Ecto neural progenitor cell (in vitro differentiated cells): ENCODE measurements around the gene SKIDA1.

Experiments used
- DNase-seq: peaks from one replicate; pipeline ENCODE4 v3.0.0-alpha.2; 2018; ENCODE audit warnings: low spot score

SKIDA1 gene

GRCh38 chr10:21482821-21483220 lies 42.7 kb downstream of the SKIDA1 start:
- no peak for DNase-seq

GRCh38 chr10:21481407-21481806 lies 44.1 kb downstream of the SKIDA1 start:
- DNase-seq = no peak

GRCh38 chr10:21479570-21480315 lies 45.7 kb downstream of the SKIDA1 start:
- no peak for DNase-seq

- no peak for DNase-seq
Measured at GRCh38 chr10:21475393-21475792, 50.1 kb downstream of the SKIDA1 start.

- no peak for DNase-seq
Measured at GRCh38 chr10:21473541-21473940, 51.9 kb downstream of the SKIDA1 start.

GRCh38 chr10:21473135-21473534 lies 52.3 kb downstream of the SKIDA1 start:
- no peak for DNase-seq

GRCh38 chr10:21468086-21468485 lies 57.4 kb downstream of the SKIDA1 start:
- DNase-seq = no peak

- DNase-seq = no peak
Measured at GRCh38 chr10:21467633-21468032, 57.8 kb downstream of the SKIDA1 start.

GRCh38 chr10:21464134-21464533 lies 61.3 kb downstream of the SKIDA1 start:
- no peak for DNase-seq
